Hepatocyte (in vitro differentiated cells): ENCODE data around the gene FGGY.
"Not testable (repeated sequence)": the region's sequence is repeated elsewhere in the genome, so short reads cannot be mapped to it uniquely, and the experiment has no call there.

ENCODE experiments used
- EZH2 ChIP-seq: fragments of 200-600 bp; sonication (generic); IDR thresholded peaks from 2 replicates; pipeline ENCODE4 v1.6.1; 2016; ENCODE audit warnings: antibody characterized with exemption, mild to moderate bottlenecking, borderline replicate concordance
- TF ChIP-seq, protein P1 (sequence below): fragments of 200-600 bp; sonication (generic); IDR thresholded peaks from 2 replicates; pipeline ENCODE4 v1.5.1; 2016; ENCODE audit warnings: antibody characterized with exemption, mild to moderate bottlenecking; ENCODE audit not compliant: poor library complexity

DNA sequence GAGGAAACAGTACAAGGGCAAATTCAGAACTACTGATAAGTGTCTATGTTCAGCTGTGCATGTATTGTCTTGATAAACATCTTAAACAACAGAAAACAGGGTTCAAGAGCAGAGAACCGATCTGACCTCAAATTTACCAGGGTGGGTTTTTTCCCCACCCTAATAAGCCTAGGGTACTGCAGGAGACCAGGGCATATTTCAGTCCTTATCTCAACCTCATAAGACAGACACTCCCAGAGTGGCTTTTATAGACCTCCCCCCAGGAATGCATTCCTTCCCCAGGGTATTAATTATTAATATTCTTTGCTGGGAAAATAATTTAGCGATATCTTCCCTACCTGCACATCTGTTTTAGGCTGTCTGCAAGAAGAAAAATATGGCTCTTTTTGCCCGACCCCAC lies 261.7 kb downstream of the FGGY start:
- TF ChIP-seq, protein P1, sequence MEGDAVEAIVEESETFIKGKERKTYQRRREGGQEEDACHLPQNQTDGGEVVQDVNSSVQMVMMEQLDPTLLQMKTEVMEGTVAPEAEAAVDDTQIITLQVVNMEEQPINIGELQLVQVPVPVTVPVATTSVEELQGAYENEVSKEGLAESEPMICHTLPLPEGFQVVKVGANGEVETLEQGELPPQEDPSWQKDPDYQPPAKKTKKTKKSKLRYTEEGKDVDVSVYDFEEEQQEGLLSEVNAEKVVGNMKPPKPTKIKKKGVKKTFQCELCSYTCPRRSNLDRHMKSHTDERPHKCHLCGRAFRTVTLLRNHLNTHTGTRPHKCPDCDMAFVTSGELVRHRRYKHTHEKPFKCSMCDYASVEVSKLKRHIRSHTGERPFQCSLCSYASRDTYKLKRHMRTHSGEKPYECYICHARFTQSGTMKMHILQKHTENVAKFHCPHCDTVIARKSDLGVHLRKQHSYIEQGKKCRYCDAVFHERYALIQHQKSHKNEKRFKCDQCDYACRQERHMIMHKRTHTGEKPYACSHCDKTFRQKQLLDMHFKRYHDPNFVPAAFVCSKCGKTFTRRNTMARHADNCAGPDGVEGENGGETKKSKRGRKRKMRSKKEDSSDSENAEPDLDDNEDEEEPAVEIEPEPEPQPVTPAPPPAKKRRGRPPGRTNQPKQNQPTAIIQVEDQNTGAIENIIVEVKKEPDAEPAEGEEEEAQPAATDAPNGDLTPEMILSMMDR = not testable (repeated sequence)
- not testable (repeated sequence) for TF ChIP-seq EZH2
